Tibial nerve (tissue), 4 donors: Measurements from ENCODE around the gene CDK5.
"Not testable (repeated sequence)": the region's sequence is repeated elsewhere in the genome, so short reads cannot be mapped to it uniquely, and the experiment has no call there.

Source experiments
- EP300 ChIP-seq, 2 donors: sonication (generic); formaldehyde crosslinking; IDR thresholded peaks; one replicate each; pipeline ENCODE4 v1.6.1; 2017; ENCODE audit warnings: antibody characterized with exemption in 2 of 2, mild to moderate bottlenecking in 1 of 2
- POLR2A ChIP-seq, 2 donors: fragments of 450-650 bp; IDR thresholded peaks; one replicate each; pipeline ENCODE4 v1.6.1; 2017; ENCODE audit warnings: antibody characterized with exemption in 2 of 2, mild to moderate bottlenecking in 2 of 2, moderate library complexity in 2 of 2
- TF ChIP-seq, protein P1 (sequence below), 5 experiments: fragments of 200-600 bp in 3 of 5; fragments of 450-650 bp in 2 of 5; sonication (generic) in 3 of 5; IDR thresholded peaks; one replicate each; pipeline ENCODE4 v1.5.1; 2016 to 2019; ENCODE audit warnings: antibody characterized with exemption in 5 of 5, mild to moderate bottlenecking in 3 of 5, moderate library complexity in 2 of 5

DNA sequence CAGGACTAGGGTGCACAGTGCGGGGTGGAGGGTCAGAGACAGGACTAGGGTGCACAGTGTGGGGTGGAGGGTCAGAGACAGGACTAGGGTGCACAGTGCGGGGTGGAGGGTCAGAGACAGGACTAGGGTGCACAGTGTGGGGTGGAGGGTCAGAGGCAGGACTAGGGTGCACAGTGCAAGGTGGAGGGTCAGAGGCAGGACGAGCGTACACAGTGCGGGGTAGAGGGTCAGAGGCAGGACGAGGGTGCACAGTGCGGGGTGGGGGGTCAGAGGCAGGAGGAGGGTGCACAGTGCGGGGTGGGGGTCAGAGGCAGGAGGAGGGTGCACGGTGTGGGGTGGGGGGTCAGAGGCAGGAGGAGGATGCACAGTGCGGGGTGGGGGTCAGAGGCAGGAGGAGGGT lies 14.2 kb downstream of the CDK5 start:
- TF ChIP-seq, protein P1, sequence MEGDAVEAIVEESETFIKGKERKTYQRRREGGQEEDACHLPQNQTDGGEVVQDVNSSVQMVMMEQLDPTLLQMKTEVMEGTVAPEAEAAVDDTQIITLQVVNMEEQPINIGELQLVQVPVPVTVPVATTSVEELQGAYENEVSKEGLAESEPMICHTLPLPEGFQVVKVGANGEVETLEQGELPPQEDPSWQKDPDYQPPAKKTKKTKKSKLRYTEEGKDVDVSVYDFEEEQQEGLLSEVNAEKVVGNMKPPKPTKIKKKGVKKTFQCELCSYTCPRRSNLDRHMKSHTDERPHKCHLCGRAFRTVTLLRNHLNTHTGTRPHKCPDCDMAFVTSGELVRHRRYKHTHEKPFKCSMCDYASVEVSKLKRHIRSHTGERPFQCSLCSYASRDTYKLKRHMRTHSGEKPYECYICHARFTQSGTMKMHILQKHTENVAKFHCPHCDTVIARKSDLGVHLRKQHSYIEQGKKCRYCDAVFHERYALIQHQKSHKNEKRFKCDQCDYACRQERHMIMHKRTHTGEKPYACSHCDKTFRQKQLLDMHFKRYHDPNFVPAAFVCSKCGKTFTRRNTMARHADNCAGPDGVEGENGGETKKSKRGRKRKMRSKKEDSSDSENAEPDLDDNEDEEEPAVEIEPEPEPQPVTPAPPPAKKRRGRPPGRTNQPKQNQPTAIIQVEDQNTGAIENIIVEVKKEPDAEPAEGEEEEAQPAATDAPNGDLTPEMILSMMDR (IDR thresholded peaks at IDR 0.05): not testable (repeated sequence)
- not testable (repeated sequence) for TF ChIP-seq POLR2A, EP300 (IDR thresholded peaks at IDR 0.05)
